NCI-H2227 (cell line): ENCODE data around the gene SHOC1.
"Not testable (repeated sequence)": the region's sequence is repeated elsewhere in the genome, so short reads cannot be mapped to it uniquely, and the experiment has no call there.

Experiments used
- DNase-seq: peaks from one replicate; lab custom pipeline; 2025; ENCODE audit not compliant: unreplicated experiment; lab: John Stamatoyannopoulos, UW

Gene SHOC1

GRCh38 chr9:111794835-111795556 is at the start of gene SHOC1:
Gene SHOC1, minus strand, starts transcription at chr9:111794937. Its CDS starts 3,519 bp downstream, at chr9:111791418.
- peak; percentile 94 for DNase-seq

- no peak for DNase-seq
Observed at GRCh38 chr9:111843971-111844370, 49.2 kb upstream of the SHOC1 start.

- DNase-seq = no peak
Observed at GRCh38 chr9:111842313-111842712, 47.6 kb upstream of the SHOC1 start.

GRCh38 chr9:111840442-111840841 is 45.7 kb upstream of the SHOC1 start:
- no peak for DNase-seq

GRCh38 chr9:111839987-111840386 is 45.2 kb upstream of the SHOC1 start:
- no peak for DNase-seq

- DNase-seq = no peak
Observed at GRCh38 chr9:111839387-111839786, 44.6 kb upstream of the SHOC1 start.

- DNase-seq = no peak
Observed at GRCh38 chr9:111838439-111838838, 43.7 kb upstream of the SHOC1 start.

- no peak for DNase-seq
Observed at GRCh38 chr9:111836311-111836710, 41.6 kb upstream of the SHOC1 start.

GRCh38 chr9:111833941-111834340 is 39.2 kb upstream of the SHOC1 start:
- no peak for DNase-seq

GRCh38 chr9:111832449-111832848 is 37.7 kb upstream of the SHOC1 start:
- DNase-seq = no peak

GRCh38 chr9:111831371-111832108 is 36.8 kb upstream of the SHOC1 start:
- DNase-seq = no peak

- DNase-seq = no peak
Observed at GRCh38 chr9:111828193-111828592, 33.5 kb upstream of the SHOC1 start.

GRCh38 chr9:111825468-111826145 is 30.9 kb upstream of the SHOC1 start:
- no peak for DNase-seq

GRCh38 chr9:111821006-111821528 is 26.3 kb upstream of the SHOC1 start:
- DNase-seq = no peak

GRCh38 chr9:111819360-111819759 is 24.6 kb upstream of the SHOC1 start:
- DNase-seq = no peak

GRCh38 chr9:111815285-111816070 is 20.7 kb upstream of the SHOC1 start:
- DNase-seq = no peak

- no peak for DNase-seq
Observed at GRCh38 chr9:111812337-111812736, 17.6 kb upstream of the SHOC1 start.

GRCh38 chr9:111810908-111811307 is 16.2 kb upstream of the SHOC1 start:
- DNase-seq = no peak

GRCh38 chr9:111810415-111810814 is 15.7 kb upstream of the SHOC1 start:
- not testable (repeated sequence) for DNase-seq

- no peak for DNase-seq
Observed at GRCh38 chr9:111807197-111807596, 12.5 kb upstream of the SHOC1 start.

GRCh38 chr9:111806259-111806658 is 11.5 kb upstream of the SHOC1 start:
- DNase-seq = no peak
